Activated naive CD4-positive, alpha-beta T cell (primary cell): Measurements from ENCODE around the gene TMEM163.

Source experiments
- DNase-seq, 4 experiments: peaks; one replicate each; lab custom pipeline; 2025; lab: John Stamatoyannopoulos, UW

The TMEM163 gene

DNA sequence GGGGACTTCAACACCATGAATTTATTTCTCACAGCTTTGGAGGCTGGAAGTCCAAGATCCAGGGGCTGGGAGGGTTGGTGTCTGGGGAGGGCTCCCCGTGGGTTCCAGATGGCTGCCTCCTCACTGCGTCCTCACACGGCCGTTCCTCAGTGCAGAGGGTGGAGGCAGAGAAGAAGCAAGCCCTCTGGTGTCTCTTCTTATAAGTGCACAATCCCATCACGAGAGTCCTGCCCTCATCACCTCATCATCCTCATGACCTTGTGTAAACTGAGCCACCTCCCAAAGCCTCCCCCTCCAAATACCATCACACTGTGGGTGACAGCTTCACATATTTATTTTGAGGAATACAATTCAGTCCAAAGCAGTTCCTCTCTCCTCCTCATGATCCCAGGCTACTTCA, 26.3 kb downstream of the TMEM163 start:
- DNase-seq: no peak

- no peak for DNase-seq
Measured at GRCh38 chr2:134690629-134691215, 28.1 kb downstream of the TMEM163 start.

GRCh38 chr2:134689315-134689714, 29.5 kb downstream of the TMEM163 start:
- no peak for DNase-seq

GRCh38 chr2:134685967-134686366, 32.8 kb downstream of the TMEM163 start:
- DNase-seq: no peak

DNA sequence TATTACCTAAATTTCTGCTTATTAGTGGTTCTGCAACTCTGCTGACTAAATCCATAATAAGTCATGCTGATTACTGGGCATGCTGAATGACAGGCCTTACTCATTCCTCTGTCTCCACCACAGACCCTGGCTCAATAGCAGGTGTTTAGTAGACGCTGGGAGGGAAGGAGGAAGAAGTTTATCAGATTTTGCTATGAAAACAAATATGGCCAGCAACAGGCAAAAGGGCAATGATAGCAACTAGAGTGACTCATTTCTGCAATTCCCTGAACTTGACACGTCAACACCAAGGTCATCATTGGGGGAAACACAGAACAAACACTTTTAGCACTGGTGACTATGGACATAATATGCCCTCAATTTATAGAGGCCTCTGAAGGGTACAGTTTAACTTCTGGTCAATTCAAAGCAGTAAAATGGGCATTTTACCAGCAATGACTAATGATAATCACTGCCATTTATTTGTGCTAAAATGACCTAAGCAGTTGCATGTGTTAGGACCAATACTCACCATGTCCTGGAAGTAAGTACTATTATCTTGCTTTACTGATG, 35.2 kb downstream of the TMEM163 start:
- no peak for DNase-seq

- no peak for DNase-seq
Measured at GRCh38 chr2:134682726-134683125, 36.1 kb downstream of the TMEM163 start.

DNA sequence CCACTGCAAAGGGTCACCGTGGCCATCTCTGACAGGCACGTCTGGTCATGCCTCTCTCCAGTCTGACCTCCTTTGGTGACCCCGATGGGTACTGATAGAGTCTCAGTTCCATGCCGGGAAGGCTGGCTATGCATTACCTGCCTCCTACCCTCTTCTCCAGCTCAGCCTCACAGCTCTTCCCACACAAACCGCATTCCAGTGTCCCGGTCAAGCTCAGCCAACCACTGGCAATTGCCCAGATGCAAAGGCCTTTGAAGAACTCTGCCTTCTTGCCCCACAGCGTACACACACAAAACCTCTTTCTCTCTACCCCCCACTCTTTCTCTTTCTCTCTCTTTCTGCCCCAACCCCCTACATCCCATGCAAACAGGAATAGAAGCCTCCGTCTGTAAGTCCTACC, 37.6 kb downstream of the TMEM163 start:
- no peak for DNase-seq

DNA sequence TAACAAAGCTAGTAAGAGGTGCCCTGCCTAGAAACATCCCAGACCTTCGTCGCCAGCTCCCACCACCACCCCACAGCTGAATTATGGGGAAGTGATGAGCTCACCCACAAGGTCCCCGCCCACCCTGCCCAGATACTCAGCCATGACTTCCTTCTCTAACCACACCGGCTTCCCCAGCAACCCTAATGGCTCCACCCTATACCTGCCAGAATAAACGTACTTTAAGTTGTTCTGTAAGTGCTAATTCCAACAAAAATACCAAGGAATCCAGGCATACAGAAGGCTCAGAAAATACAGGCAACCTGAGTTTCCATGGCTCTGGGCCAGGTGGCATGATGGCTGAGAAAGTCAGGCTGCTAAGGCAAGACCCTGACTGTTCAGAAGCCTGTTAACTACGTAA, 39.1 kb downstream of the TMEM163 start:
- DNase-seq: peak in 2 of 4 experiments; percentile 13 to 28

DNA sequence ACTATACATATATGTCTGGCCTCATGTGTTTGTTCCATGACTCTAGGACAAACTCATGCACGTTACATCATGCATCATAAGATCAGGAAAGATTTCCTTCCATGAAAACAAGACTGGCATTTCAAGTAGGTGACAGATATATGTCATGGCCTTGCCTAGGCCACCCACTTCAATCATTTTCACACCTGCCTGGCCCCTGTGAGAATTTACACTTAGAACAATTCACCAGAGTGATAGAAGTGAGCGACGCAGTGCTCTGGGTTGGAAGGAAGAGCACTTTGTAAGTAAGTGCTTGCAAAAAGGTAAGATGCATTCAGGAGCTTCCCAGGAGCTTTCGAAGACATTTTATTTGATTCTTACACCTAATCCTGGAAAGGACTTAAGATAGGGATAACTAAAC, 39.5 kb downstream of the TMEM163 start:
- DNase-seq: no peak

DNA sequence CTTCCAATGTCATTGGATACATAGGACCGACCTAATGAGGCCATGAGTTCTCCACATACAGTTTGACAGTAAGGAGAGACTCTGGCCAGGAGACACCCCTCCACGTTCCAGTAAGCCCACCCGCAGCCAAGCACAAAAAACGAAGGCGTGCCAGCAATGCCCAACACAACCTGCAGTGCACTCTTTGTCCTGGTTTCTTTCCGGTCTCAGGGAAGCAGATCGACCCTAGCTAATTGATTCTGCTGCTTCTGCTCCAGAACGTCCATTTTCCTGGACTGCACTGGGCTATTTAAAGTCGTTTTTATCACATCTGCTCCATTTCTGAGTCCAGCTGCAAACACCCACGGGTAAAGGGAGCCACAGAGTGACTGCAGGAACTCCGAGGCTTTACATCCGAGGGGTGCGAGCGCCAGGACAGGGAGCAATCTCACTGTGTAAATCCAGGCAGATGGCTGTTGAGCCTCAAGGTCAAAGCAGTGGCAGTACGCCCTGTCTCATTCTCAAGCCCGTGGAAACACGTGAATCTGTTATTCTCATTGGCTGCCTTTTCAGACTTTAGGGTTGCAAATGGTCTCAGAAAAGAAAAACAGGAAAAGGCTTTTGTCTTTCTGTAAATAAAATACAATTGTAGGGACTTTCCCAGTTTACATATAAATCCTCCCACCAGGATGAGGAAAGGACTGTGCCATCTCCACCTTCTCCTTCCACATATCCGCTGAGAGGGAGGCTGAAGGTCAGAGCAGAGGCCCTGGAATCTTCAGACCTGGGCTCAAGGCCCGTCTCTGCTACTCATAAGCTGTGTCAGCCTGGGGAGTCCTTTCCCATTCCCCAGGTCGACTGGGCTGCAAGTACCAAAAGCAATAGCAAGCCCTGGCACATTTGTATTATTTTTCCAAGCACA, 40.7 kb downstream of the TMEM163 start:
- no peak for DNase-seq

DNA sequence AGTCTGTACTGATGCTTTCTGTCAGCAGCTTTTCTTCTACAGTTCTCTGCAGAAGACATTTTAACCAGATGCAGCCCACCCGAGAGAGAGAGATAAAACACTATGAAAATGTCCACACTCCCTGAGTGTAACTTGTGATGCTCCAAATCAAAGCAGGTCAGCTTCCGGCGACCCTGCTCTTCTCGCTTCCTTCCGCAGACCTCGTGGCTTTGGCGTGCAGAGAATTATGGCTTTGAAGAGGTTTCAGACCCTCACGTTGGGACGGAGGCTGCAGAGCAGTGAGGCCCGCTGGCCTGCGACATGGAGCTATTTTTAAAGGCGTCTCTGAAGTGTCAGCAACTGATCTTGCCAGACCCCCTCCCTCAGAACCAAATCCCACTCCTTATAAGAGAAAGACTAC, 41.8 kb downstream of the TMEM163 start:
- DNase-seq: no peak

- DNase-seq: no peak
Measured at GRCh38 chr2:134675314-134675713, 43.5 kb downstream of the TMEM163 start.

GRCh38 chr2:134674687-134675086, 44.1 kb downstream of the TMEM163 start:
- DNase-seq: no peak

DNA sequence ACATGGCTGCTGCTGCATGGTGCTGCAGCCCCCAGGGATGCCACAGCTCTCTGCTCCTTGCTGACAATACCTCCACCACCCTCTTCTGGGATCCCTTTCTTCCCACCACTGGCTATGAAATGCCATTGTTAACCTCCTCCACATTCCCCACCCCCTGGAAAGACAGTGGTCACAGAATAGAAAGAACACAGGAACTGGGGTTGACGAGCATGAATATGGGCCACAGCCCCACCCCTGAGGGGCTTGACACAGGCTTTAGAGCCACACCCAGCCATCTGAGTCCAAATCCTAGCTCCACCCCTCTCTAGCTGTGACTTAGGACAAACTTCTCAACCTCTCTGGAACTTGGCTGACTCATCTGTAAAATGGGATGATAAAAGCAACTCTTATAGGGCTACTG, 47.3 kb downstream of the TMEM163 start:
- no peak for DNase-seq

GRCh38 chr2:134670955-134671354, 47.8 kb downstream of the TMEM163 start:
- DNase-seq: no peak

GRCh38 chr2:134669731-134670669, 48.8 kb downstream of the TMEM163 start:
- DNase-seq: peak in 1 of 4 experiments; percentile 43

DNA sequence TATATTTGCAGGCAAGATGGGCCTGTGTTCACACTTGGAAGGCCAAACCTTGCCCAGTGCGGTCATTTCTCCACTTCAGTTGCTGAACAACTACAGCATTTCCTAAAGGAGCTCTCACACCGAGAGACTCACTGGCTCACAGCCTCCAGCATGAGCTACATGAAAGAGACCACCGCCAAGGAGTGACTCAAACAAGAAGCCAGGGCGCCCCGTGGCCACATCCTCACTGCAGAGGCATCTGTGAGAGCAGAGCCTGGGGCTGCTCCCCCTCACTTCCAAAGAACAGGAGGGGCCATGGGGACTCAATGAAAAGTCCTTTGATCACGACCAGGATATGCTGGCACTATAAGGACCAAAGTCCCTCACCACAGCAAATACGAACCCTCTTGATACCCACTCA, 50.0 kb downstream of the TMEM163 start:
- DNase-seq: peak; percentile 5 to 80 (median 52)

DNA sequence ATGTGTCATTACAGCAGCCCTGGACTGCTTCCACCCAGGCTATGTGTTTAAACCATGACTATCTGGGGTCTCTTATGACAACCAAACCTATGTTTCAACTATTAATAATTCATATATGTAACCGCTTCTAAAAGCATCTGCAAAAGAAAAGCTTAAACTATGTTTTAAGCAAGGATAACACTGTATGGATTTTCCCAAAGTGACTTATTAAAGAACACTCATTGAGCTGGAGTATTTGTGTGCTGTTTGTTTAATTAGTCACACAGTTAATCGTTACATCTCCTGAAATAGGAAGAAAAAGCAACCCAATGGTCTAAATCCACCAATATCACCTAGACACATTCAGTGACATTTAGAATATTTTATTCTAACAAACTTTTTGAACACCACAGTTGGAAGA, 51.3 kb downstream of the TMEM163 start:
- DNase-seq: no peak

DNA sequence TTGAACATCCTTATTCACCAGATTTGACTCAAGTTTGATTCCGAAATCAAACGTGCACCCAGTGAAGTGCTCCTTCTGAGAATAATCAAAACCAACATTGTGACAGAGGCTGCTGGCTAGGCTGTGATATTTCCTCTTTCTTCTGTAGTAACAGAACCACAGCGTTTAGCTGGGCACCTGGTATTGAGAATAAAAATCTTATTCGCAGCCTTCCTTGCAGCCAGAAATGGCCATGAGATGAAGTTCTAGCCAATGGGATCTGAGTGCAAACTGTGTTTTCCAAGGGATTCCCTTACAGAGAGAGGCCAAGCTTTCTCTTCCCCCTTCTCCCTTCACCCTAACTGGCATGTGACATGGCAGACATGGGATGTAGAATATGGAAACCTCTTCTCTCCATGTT, 51.7 kb downstream of the TMEM163 start:
- no peak for DNase-seq

- no peak for DNase-seq
Measured at GRCh38 chr2:134665727-134666506, 52.9 kb downstream of the TMEM163 start.
